Testis (tissue), 3 donors: ENCODE results near the gene HTR7. TPM values are rescaled to one million over a fixed set of nuclear protein-coding genes. Genes with fewer than 3 reads are reported as not detected.

ENCODE experiments used
- DNase-seq: peaks from one replicate; pipeline ENCODE4 v3.0.0-alpha.2; 2019
- H3K27ac ChIP-seq, 2 donors: fragments of 200-600 bp; sonication (generic); one replicate each; pipeline ENCODE4 v1.5.1; 2019
- H3K27me3 ChIP-seq: fragments of 200-600 bp; sonication (generic); one replicate; pipeline ENCODE4 v1.5.1; 2019
- H3K36me3 ChIP-seq: fragments of 200-600 bp; sonication (generic); one replicate; pipeline ENCODE4 v1.5.1; 2017; ENCODE audit warnings: low read depth; ENCODE audit errors: missing control alignments
- H3K4me1 ChIP-seq: fragments of 200-600 bp; sonication (generic); one replicate; pipeline ENCODE4 v1.5.1; 2019
- H3K4me3 ChIP-seq, 2 donors: fragments of 200-600 bp; sonication (generic); one replicate each; pipeline ENCODE4 v1.5.1; 2017 to 2019
- H3K9me3 ChIP-seq: fragments of 200-600 bp; sonication (generic); one replicate; pipeline ENCODE4 v1.5.1; 2017
- CTCF ChIP-seq, 3 experiments: fragments of 450-650 bp in 2 of 3; fragments of 200-600 bp in 1 of 3; sonication (generic) in 1 of 3; IDR thresholded peaks; one replicate each; pipeline ENCODE4 v1.5.1; 2016 to 2019; ENCODE audit warnings: antibody characterized with exemption in 3 of 3, mild to moderate bottlenecking in 2 of 3, moderate library complexity in 1 of 3
- POLR2A ChIP-seq: fragments of 450-650 bp; IDR thresholded peaks from one replicate; pipeline ENCODE4 v1.6.1; 2017; ENCODE audit warnings: antibody characterized with exemption, mild to moderate bottlenecking, moderate library complexity
- WGBS, 2 donors: methylation state at CpG; one replicate each; pipeline ENCODE4 v1.1.5; 2018; 5-methylcytosine and 5-hydroxymethylcytosine counted together
- intact Hi-C: fragments of 100-400 bp; cut with DNase I; formaldehyde crosslinking; loops from one replicate; pipeline ENCODE4 v1.15.1; 2023; ENCODE audit warnings: low total_unique reads
- polyA plus RNA-seq: library from polyadenylated mRNA; stranded (reverse); fragments of 350-450 nt; fragmentation: Illumina TruSeq; extraction: RNeasy Lipid Tissue Mini Kit (QIAGEN cat#74804); gene quantifications from one replicate; pipeline ENCODE4 v1.2.3, GENCODE V29; 2014; ENCODE audit warnings: low read depth, low replicate concordance; ENCODE audit not compliant: insufficient read depth
- total RNA-seq, 2 donors: library from RNA; depleted of rRNA; stranded (reverse); fragments of >200 nt; gene quantifications; one replicate each; pipeline ENCODE4 v1.2.3, GENCODE V29; 2016

HTR7 gene
- total and polyA plus RNA-seq, 3 donors from 2014 or later, result 8.3 to 26.2 (median 9.4) TPM

DNA sequence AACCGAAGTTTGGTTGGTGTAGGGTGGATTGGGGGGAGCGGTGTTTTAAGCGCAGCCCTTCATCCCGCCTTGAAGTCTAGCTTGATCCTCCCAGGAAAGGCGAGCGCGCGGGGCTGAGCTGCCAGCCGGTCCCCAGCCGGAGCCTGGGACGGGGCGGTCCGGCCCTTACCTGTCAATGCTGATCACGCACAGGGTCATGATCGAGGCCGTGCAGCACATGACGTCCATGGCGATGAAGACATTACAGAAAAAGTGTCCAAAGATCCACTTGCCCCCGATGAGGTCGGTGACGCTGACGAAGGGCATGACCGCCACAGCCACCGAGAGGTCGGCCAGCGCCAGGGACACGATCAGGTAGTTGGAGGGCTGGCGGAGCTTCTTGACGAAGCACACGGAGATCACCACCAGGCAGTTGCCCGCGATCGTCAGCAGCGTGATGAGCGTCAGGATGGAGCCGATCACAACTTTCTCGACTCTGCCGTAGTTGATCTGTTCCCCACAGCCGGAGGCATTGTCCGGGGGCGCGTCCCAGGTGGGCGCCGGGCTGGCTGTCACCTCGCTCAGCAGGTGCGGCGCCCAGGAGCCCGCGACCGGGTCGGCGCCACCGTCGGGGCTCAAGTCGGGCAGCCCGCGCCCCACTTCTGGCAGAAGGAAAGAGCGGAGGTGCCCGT lies 740 bp downstream of the HTR7 start:
- peak; percentile 18 for DNase-seq
- no peaks in the 10 kb centered on the region for H3K36me3 ChIP-seq
- TF ChIP-seq POLR2A (no peak), CTCF (IDR thresholded peaks at IDR 0.05) (no peak)

GRCh38 chr10:90856261-90856660 lies 1.6 kb downstream of the HTR7 start:
- Histone ChIP-seq H3K27me3 (no peaks in the 10 kb centered on the region), H3K9me3 (no peaks in the 10 kb centered on the region), H3K4me3 (no peak overlapping the region), H3K36me3 (no peaks in the 10 kb centered on the region), H3K4me1 (no peaks in the 10 kb centered on the region), H3K27ac (no peak overlapping the region)
- 43 to 66% methylated on average over 3 of the region's 3 CpGs for WGBS, 2 donors
- DNase-seq, result no peak
- TF ChIP-seq CTCF (IDR thresholded peaks at IDR 0.05), result no peak
- TF ChIP-seq POLR2A, result no peak
- intact Hi-C loops, result no loop called here

More for the DNA sequence above, 740 bp downstream of the HTR7 start:
- WGBS, 2 donors, result 7 to 9% methylated on average over 28 to 59 of the region's 59 CpGs
- H3K9me3 ChIP-seq, result no peaks in the 10 kb centered on the region
- peak overlapping the region; percentile 59 to 66 for H3K4me3 ChIP-seq
- peak overlapping the region in 1 of 2 donors; percentile 67 for H3K27ac ChIP-seq
- intact Hi-C loops, result no loop called here
- H3K4me1 ChIP-seq, result no peaks in the 10 kb centered on the region
- no peaks in the 10 kb centered on the region for H3K27me3 ChIP-seq

DNA sequence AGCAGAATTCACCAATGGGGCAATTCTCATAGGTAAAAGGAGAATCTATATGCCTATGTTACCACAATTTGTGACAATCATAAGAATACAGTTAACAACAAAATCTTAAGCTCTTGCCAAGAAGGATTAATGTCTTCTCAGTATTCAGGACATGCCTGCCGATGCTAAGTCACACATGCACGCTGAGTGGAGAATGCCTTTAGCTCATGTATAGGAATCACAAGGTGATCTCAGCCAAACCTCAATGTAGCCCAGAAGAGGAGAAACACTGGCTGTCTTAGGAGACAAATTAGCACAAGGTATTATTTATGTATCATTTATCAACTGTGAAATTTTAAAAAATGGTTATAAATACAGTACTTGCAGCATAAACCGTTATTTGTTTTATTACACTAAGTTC lies 2.7 kb downstream of the HTR7 start:
- 80 to 87% methylated on average over 3 of the region's 3 CpGs for WGBS, 2 donors
- DNase-seq, result no peak
- H3K9me3 ChIP-seq, result no peaks in the 10 kb centered on the region
- no peaks in the 10 kb centered on the region for H3K36me3 ChIP-seq
- no peaks in the 10 kb centered on the region for H3K4me1 ChIP-seq
- H3K27ac ChIP-seq, result no peak overlapping the region
- H3K27me3 ChIP-seq, result no peaks in the 10 kb centered on the region
- intact Hi-C loops, result no loop called here
- TF ChIP-seq CTCF (IDR thresholded peaks at IDR 0.05) (no peak), POLR2A (no peak)
- H3K4me3 ChIP-seq, result no peak overlapping the region

DNA sequence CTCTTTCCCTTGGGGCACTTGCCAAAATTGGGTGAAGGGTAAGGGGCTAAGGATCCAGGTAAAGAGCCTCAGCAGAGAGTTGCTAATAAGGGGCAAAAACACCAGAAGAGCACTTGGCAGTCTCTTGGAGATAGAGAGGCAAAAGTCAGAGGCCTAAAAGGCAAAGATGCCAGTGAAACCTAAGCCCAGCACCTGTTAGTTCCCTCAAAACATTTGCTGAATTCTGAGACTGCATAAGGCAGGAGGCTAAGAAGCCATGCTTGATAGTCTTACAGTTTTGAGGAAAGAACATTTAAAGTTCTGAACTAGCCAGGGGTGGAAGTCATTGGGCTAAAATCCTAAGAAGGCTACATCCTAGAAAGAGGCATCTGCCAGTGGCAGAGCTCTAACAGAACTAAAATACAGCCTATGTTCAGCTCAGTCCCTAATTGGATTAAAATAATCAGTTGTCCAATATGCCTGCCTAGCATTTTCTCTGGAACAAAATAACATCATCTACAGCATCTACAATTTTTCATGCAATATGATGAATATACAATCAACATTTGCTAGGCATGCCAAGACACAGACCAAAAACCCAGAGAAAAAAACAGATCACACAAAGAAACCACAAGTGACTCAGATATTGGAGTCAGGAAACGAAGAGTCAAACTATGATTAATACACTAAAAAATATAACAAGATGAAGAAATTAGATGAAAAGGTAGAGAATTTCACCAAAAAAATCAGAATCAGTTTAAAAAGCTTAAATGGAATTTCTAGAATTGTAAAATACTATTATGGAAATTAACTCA lies 7.7 kb downstream of the HTR7 start:
- intact Hi-C loops, result no loop called here
- 81 to 90% methylated on average over 1 of the region's 1 CpG for WGBS, 2 donors
- H3K36me3 ChIP-seq, result no peaks in the 10 kb centered on the region
- H3K27me3 ChIP-seq, result no peaks in the 10 kb centered on the region
- H3K4me3 ChIP-seq, result no peak overlapping the region
- DNase-seq, result no peak
- H3K4me1 ChIP-seq, result no peaks in the 10 kb centered on the region
- H3K9me3 ChIP-seq, result no peaks in the 10 kb centered on the region
- H3K27ac ChIP-seq, result no peak overlapping the region
- TF ChIP-seq POLR2A, result no peak
- TF ChIP-seq CTCF (IDR thresholded peaks at IDR 0.05), result no peak
